ENCODE results near the gene SULT1C2.

The SULT1C2 gene

DNA sequence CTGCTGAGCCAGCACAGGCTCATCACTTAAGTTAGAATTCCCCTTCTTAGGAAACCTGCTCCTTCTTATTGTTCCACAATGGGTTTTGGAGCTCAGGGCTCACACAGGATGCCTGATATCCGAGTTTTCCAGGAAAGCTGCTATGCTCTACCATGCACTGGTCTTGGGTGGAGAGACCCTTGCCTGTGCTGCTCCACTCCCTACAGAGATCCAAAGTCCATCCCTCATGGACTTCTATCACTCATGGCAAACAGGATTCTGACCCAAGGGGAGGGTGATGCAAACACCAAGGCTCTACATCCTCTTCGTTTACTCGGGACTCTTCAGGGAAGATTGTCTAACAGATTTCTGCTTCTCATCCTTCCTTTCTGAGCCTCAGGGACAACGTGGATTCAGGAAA lies 5.2 kb downstream of the SULT1C2 start:
- DNase-seq (ENCODE audit: low read depth in 2 of 2), result no peak

GRCh38 chr2:108297436-108298141 lies 8.9 kb downstream of the SULT1C2 start:
- peak; percentile 26 to 32 for DNase-seq (ENCODE audit: low read depth in 2 of 2)

DNA sequence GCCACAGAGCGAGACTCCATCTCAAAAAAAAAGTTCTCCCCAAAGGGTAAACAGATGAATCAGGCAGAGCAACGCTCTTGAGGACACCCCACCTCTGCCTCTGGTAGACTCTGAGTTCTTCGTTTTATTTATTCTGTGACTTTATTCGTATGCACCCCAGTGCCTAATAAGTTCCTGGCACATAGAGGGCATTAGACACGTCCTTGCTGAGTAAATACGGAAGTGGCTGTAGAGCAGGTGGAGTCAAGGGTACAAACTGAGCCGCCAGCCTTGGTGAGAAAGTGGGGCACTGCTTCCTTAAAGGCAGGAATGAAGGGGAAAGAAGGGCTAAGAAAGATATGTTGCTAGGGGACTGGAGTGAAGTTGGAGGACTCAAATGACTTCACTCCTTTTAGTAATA lies 12.9 kb downstream of the SULT1C2 start:
- DNase-seq (ENCODE audit: low read depth in 2 of 2), result no peak

- no peak for DNase-seq (ENCODE audit: low read depth in 2 of 2)
These were observed 16.3 kb downstream of the SULT1C2 start for GRCh38 chr2:108304975-108305374.

GRCh38 chr2:108305901-108306300 lies 17.2 kb downstream of the SULT1C2 start:
- no peak for DNase-seq (ENCODE audit: low read depth in 2 of 2)

GRCh38 chr2:108309903-108310302 lies 21.2 kb downstream of the SULT1C2 start:
- no peak for DNase-seq (ENCODE audit: low read depth in 2 of 2)

DNA sequence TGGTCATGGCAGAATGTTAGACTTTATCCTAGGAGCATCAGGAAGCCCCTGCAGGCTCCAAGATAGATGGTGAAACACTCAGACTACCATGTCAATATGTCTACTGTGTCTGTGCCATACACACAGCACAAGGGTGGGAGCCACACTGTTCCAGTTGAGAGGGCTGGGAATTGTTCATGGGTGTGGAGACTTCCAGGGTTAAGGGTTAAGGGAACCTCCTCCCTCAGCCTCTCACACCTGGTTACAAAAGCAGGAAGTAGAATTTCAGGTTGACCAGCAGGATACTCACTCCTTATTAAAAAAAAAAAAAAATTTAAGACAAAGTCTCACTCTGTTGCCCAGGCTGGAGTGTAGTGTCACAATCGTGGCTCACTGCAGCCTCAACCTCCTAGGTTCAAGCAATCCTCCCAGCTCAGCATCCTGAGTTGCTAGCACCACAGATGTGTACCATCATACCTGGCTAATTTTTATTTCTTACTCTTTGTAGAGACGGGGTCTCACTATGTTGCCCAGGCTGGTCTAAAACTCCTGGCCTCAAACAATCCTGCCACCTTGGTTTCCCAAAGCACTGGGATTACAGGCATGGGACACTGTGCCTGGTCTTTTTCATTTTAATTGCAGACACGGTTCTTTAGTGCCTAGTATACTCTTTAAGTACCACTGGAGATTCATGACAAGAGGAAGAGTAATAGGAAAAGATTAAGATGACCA lies 26.0 kb downstream of the SULT1C2 start:
- DNase-seq (ENCODE audit: low read depth in 2 of 2), result no peak

DNA sequence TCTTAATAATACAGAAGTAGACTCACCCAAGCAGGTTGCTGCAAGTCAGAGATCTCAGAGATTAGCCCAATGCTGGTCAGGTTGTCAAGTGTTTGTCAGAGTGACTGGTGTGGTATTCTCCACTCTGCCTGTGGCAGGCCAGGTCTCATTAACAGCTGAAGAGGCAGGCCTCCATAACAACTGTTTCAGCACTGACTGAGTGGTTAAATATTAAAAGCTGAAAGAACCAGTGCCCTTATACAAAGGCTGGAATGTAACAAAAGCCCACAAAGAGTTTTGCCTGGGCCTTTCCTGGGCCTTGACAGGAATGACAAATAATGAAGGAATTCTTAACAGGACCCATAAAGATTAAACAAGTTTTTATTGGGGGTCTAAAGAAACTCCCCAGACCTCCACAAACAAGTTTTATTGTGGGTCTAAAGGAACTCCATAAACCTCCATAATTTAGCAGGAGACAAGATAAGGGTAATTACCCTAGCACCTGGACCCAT lies 26.8 kb downstream of the SULT1C2 start:
- no peak for DNase-seq (ENCODE audit: low read depth in 2 of 2)

DNA sequence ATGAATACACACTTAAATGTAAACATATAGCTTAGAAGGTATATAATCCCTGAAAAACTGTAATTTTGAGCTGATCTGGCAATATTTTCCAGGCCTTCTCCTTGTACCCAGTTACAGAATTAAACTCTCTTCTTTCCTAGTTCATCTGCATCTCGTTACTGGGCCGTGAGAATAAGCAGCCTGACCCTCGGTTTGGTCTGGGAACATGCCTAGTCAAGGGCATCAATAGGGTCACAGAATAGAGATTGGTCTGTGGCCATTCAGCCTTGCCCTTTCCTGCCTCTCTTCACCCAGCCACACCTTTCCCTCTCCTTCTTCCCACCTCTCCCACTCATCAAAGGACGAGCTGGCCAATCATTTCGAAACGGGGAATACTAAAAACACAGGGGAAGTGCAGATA lies 27.3 kb downstream of the SULT1C2 start:
- DNase-seq (ENCODE audit: low read depth in 2 of 2), result no peak

DNA sequence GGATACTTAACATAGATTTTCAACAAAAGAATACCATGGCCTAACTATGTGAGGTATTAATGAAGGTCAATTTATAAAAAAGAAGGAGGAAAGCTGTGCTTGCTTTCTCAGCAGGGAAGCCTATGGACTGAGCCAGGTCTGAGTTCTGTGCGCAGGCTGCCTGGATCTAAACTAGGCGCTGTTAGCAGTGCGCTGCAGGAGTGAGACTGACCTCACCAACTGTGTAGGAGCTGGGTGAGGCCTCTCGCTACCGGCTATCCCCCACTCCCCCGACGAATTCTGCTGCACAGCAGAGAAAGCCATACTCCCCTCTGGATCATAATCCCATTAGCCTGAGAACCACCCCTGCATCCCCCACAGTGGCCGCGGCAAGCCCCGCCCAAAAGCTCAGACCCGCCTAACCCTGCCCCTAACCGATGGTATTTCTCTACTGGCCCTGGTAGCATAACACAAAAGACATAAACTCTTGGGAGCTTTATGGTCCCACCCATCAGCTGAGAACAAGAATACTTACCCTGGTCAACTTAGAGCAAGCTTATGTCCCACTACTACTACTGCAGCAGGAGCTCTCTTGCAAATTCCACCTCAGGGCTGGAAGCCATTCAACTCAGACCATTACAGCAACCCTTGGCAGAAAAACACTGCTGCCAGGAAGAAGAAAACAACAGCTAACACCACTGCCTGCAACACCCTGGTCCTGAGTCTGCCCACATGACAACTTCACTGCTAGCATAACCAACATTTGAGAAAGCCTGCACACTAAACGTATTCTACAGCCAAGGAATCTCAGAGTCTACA lies 28.0 kb downstream of the SULT1C2 start:
- DNase-seq (ENCODE audit: low read depth in 2 of 2), result no peak

DNA sequence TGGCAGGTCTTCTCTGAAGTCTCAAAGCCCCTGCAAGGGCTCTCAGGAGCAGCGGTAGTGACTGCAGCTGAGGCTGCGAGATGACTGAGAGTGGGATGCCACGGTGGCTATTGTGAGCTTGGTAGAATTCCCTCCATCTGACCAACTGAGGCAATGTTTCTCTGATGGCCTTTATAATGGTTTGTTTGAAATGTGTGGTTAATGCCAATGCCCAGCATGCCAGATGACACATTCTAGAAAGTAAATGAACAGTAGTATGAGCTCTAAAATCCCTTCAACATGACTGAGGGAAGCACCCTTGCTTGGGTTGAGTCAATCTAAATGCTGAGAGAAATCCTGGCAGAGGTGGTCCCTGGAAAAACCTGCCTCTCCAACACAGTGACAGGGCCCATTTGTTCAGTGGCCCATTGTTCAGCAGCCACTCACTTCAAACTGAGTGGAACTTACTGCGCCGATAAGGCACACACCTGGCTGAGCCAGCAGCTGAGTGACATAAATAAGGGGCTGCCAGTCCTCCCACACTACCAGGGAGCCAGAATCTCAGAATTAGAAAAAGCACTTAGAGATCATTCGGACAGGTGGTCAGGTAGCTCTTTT lies 31.7 kb downstream of the SULT1C2 start:
- DNase-seq (ENCODE audit: low read depth in 2 of 2), result no peak

GRCh38 chr2:108323619-108324018 lies 34.9 kb downstream of the SULT1C2 start:
- no peak for DNase-seq (ENCODE audit: low read depth in 2 of 2)

GRCh38 chr2:108324531-108325255 lies 36.0 kb downstream of the SULT1C2 start:
- peak in 1 of 2 experiments; percentile 12 for DNase-seq (ENCODE audit: low read depth in 2 of 2)

DNA sequence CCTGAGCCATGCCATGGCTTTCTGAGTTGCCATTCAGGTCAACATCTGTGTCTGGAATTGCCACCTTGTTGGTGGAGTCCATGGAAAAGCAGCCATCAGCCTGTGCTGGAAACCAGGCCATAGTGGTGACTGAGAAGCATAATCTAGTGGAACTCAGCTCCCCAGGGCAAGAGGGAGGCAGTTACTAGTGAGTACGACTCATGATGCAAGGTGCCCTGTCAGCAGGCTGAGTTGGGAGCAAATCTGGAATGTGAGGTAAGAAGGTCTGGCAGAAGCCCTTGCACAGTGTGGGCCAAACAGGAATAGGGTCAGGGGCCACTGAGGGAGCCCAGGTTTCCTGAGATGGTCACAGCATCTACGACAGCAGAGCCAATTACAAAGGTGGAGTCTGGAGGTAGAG lies 37.1 kb downstream of the SULT1C2 start:
- DNase-seq (ENCODE audit: low read depth in 2 of 2), result no peak

- no peak for DNase-seq (ENCODE audit: low read depth in 2 of 2)
These were observed 41.1 kb downstream of the SULT1C2 start for GRCh38 chr2:108329771-108330170.

DNA sequence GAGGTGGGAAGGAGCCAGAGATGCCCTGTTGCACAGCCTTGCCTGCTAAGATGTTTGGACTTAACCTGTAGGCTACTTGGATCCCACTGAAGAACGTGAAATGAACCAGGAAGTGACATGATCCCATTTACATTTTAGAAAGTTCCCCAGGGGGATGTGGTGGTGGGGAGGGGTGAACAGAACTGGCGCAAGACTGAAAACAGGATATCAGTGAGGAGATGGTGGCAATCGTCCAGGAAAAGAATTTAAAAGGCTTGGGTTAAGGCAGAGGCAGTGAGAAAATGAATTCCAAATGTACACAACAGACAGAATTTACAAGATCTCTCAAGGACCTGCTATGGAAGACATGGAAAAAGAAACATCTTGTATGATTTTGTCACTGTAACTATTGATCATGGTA lies 42.3 kb downstream of the SULT1C2 start:
- peak; percentile 80 to 81 for DNase-seq (ENCODE audit: low read depth in 2 of 2)

DNA sequence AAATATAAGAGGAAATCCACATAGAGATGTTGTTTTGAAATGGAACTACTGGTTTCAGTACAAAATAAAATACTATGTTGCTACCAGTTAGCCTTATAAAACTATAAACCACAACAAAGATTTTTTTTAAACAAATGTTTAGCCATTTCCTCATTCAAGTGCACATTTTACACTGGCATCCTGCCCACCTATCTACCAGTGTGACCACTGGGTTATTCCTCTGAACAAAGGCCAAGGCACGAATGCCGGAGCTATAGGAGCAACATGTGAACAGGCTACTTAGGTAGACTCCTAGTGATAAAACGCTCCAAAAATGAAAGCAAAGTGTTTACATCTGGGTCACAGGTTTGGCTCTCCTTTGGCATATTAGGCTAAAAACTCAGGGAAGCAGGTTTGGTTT lies 57.3 kb downstream of the SULT1C2 start:
- no peak for DNase-seq (ENCODE audit: low read depth in 2 of 2)

GRCh38 chr2:108346827-108347226 lies 58.1 kb downstream of the SULT1C2 start:
- DNase-seq (ENCODE audit: low read depth in 2 of 2), result no peak

GRCh38 chr2:108347786-108348185 lies 59.1 kb downstream of the SULT1C2 start:
- no peak for DNase-seq (ENCODE audit: low read depth in 2 of 2)

- no peak for DNase-seq (ENCODE audit: low read depth in 2 of 2)
These were observed 60.3 kb downstream of the SULT1C2 start for GRCh38 chr2:108348816-108349570.

DNA sequence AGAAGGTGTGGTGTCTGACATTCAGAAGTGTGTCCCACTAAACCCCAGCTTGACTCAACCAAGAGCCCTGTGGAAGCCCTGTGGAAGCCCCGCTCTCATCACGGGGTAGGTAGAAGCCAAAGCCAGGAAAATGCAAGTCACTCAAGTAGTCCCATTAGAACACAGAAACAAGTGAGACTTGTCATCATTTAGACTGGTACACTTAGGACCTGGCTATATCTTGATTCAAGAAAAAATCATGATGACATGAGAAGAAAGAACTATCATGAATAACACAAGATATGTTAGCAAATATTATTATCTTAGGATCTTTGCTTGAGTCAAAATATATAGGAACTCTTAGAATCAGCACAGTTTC lies 60.9 kb downstream of the SULT1C2 start:
- no peak for DNase-seq (ENCODE audit: low read depth in 2 of 2)

All from fibroblast of skin of left quadriceps (primary cell).